Calu3 (cell line): Measurements from ENCODE around the gene PSG11. TPM values are rescaled to one million over a fixed set of nuclear protein-coding genes. Genes with fewer than 3 reads are reported as not detected.
"Not testable (repeated sequence)": the region's sequence is repeated elsewhere in the genome, so short reads cannot be mapped to it uniquely, and the experiment has no call there.

Experiments used
- BruUV-seq: library from RNA; stranded (reverse); fragments of 400-500 nt; replicated peaks from 2 replicates; lab custom pipeline; 2021; lab: Mats Ljungman, UMichigan
- CTCF ChIA-PET: fragments of 300-600 bp; sonication (Branson Sonifier 250); formaldehyde crosslinking; loops from one replicate; lab custom pipeline; 2022; ENCODE audit warnings: antibody characterized with exemption; lab: Charles Lee
- DNase-seq: peaks from one replicate; pipeline ENCODE4 v3.0.0; 2022
- H3K27ac Mint-ChIP-seq: one replicate; pipeline ENCODE4 v1.8.0; 2022; ENCODE audit warnings: mixed read lengths; ENCODE audit not compliant: unreplicated experiment
- H3K27me3 Mint-ChIP-seq: one replicate; pipeline ENCODE4 v1.8.0; 2022; ENCODE audit warnings: mixed read lengths; ENCODE audit not compliant: unreplicated experiment
- H3K36me3 Mint-ChIP-seq: one replicate; pipeline ENCODE4 v1.8.0; 2022; ENCODE audit warnings: mild to moderate bottlenecking, moderate library complexity, mixed read lengths; ENCODE audit not compliant: insufficient read depth, unreplicated experiment
- H3K4me1 Mint-ChIP-seq: one replicate; pipeline ENCODE4 v1.8.0; 2022; ENCODE audit warnings: mild to moderate bottlenecking, low read depth, mixed read lengths; ENCODE audit not compliant: unreplicated experiment
- H3K4me3 Mint-ChIP-seq: one replicate; pipeline ENCODE4 v1.8.0; 2022; ENCODE audit warnings: mild to moderate bottlenecking, low read depth, moderate library complexity, mixed read lengths; ENCODE audit not compliant: unreplicated experiment
- H3K9me3 Mint-ChIP-seq: one replicate; pipeline ENCODE4 v1.8.0; 2022; ENCODE audit warnings: low read depth, mixed read lengths; ENCODE audit not compliant: unreplicated experiment
- CTCF ChIP-seq: fragments of 200-600 bp; IDR thresholded peaks from one replicate; pipeline ENCODE4 v1.8.0; 2022; ENCODE audit warnings: antibody characterized with exemption; ENCODE audit not compliant: unreplicated experiment
- intact Hi-C: fragments of 100-400 bp; cut with micrococcal nuclease; formaldehyde crosslinking; loops from one replicate; pipeline ENCODE4 v1.10.0; 2022; ENCODE audit not compliant: unreplicated experiment
- total RNA-seq: library from RNA; stranded (reverse); gene quantifications from 2 replicates; pipeline ENCODE4 v1.2.3, GENCODE V29; 2022

PSG11 gene
- total RNA-seq, 1 experiment from 2014 or later = not detected

- TF ChIP-seq CTCF = no peak
- BruUV-seq = no TSS peak
- H3K36me3 Mint-ChIP-seq = no peaks in the 10 kb centered on the region
- CTCF ChIA-PET = no interaction called here
- H3K4me1 Mint-ChIP-seq = no peaks in the 10 kb centered on the region
- intact Hi-C loops = no loop called here
- H3K9me3 Mint-ChIP-seq = no peaks in the 10 kb centered on the region
- no peak overlapping the region for H3K4me3 Mint-ChIP-seq
- no peak overlapping the region for H3K27ac Mint-ChIP-seq
- DNase-seq = no peak
- H3K27me3 Mint-ChIP-seq = no peaks in the 10 kb centered on the region
These were observed 2.6 kb upstream of the PSG11 start for GRCh38 chr19:43028866-43029265.

GRCh38 chr19:43027985-43028384, 1.7 kb upstream of the PSG11 start:
- CTCF ChIA-PET, H3K27me3 Mint-ChIP-seq, BruUV-seq, intact Hi-C loops, H3K27ac Mint-ChIP-seq, H3K36me3 Mint-ChIP-seq, H3K4me1 Mint-ChIP-seq, H3K4me3 Mint-ChIP-seq, H3K9me3 Mint-ChIP-seq: not testable (repeated sequence)
- peak; percentile 44 for DNase-seq
- TF ChIP-seq CTCF = peak; percentile 44

- H3K9me3 Mint-ChIP-seq, H3K27ac Mint-ChIP-seq, H3K27me3 Mint-ChIP-seq, intact Hi-C loops, H3K4me3 Mint-ChIP-seq, BruUV-seq, H3K36me3 Mint-ChIP-seq, DNase-seq, H3K4me1 Mint-ChIP-seq: not testable (repeated sequence)
- CTCF ChIA-PET = interaction anchor here (0.6 kb wide), 1 partner anchor 11 kb away, joined by 4 read pairs; no protein-coding TSS in a partner anchor
These were observed 792 bp upstream of the PSG11 start for GRCh38 chr19:43027061-43027460.

GRCh38 chr19:43022098-43022497, 4.2 kb downstream of the PSG11 start:
- BruUV-seq, H3K27me3 Mint-ChIP-seq, H3K36me3 Mint-ChIP-seq, H3K4me3 Mint-ChIP-seq, H3K9me3 Mint-ChIP-seq, CTCF ChIA-PET, intact Hi-C loops: not testable (repeated sequence)
- Mint-ChIP-seq H3K27ac (peak overlapping the region; percentile 78), H3K4me1 (peaks cover 19% of the 10 kb centered on the region)
- peak; percentile 55 for DNase-seq

- BruUV-seq, H3K9me3 Mint-ChIP-seq, intact Hi-C loops, H3K36me3 Mint-ChIP-seq, H3K4me3 Mint-ChIP-seq: not testable (repeated sequence)
- Mint-ChIP-seq H3K27me3 (peaks cover 10% of the 10 kb centered on the region), H3K27ac (peak overlapping the region; percentile 78), H3K4me1 (peaks cover 19% of the 10 kb centered on the region)
- DNase-seq = peak; percentile 44
- CTCF ChIA-PET = interaction anchor here (0.6 to 0.7 kb wide), 2 partner anchors 8 to 312 kb away, joined by 3 to 4 read pairs; no protein-coding TSS in a partner anchor
These were observed 4.6 kb downstream of the PSG11 start for GRCh38 chr19:43021629-43022028.

- H3K4me3 Mint-ChIP-seq, H3K9me3 Mint-ChIP-seq, H3K27ac Mint-ChIP-seq, intact Hi-C loops, H3K36me3 Mint-ChIP-seq, BruUV-seq, CTCF ChIA-PET: not testable (repeated sequence)
- peaks cover 31% of the 10 kb centered on the region for H3K27me3 Mint-ChIP-seq
- peaks cover 19% of the 10 kb centered on the region for H3K4me1 Mint-ChIP-seq
- peak; percentile 19 for TF ChIP-seq CTCF
- DNase-seq = peak; percentile 35
These were observed 6.7 kb downstream of the PSG11 start for GRCh38 chr19:43019588-43019987.

- DNase-seq, H3K9me3 Mint-ChIP-seq, BruUV-seq, CTCF ChIA-PET, H3K36me3 Mint-ChIP-seq, H3K27ac Mint-ChIP-seq, intact Hi-C loops, H3K4me3 Mint-ChIP-seq: not testable (repeated sequence)
- H3K27me3 Mint-ChIP-seq = peaks cover 67% of the 10 kb centered on the region
- peaks cover 20% of the 10 kb centered on the region for H3K4me1 Mint-ChIP-seq
These were observed 20.4 kb downstream of the PSG11 start for GRCh38 chr19:43005841-43006240.

GRCh38 chr19:43004846-43005245, 21.4 kb downstream of the PSG11 start:
- H3K27ac Mint-ChIP-seq, CTCF ChIA-PET, H3K9me3 Mint-ChIP-seq, DNase-seq, H3K4me3 Mint-ChIP-seq, BruUV-seq, intact Hi-C loops, H3K36me3 Mint-ChIP-seq: not testable (repeated sequence)
- Mint-ChIP-seq H3K27me3 (peaks cover 57% of the 10 kb centered on the region), H3K4me1 (peaks cover 20% of the 10 kb centered on the region)
